SK-N-SH (cell line): ENCODE data around the gene POTEF. TPM values are rescaled to one million over a fixed set of nuclear protein-coding genes. Genes with fewer than 3 reads are reported as not detected.
"Not testable (repeated sequence)": the region's sequence is repeated elsewhere in the genome, so short reads cannot be mapped to it uniquely, and the experiment has no call there.

Experiments used
- CTCF ChIA-PET: fragments of 300-600, 350-600 bp; formaldehyde crosslinking; extraction: SDS; loops from one replicate; lab custom pipeline; 2021; lab: Yijun Ruan, JAX
- POLR2A ChIA-PET: fragments of 350-600 bp; sonication (Branson Sonifier 250); formaldehyde crosslinking; extraction: SDS; loops from one replicate; lab custom pipeline; 2020; ENCODE audit warnings: antibody characterized with exemption, inconsistent platforms; lab: Yijun Ruan, JAX
- DNase-seq: peaks from one replicate; pipeline ENCODE4 v3.0.0; 2012
- H2AFZ ChIP-seq: fragments of 200-600 bp; sonication (generic); 2 replicates; pipeline ENCODE4 v1.8.1; 2016; ENCODE audit warnings: antibody characterized with exemption, mild to moderate bottlenecking, low read depth
- H3F3A ChIP-seq: fragments of 200-600 bp; sonication (generic); replicated peaks from 2 replicates; pipeline ENCODE3; 2016; ENCODE audit warnings: antibody characterized with exemption, mild to moderate bottlenecking; ENCODE audit not compliant: insufficient read depth
- H3K27ac ChIP-seq, 2 experiments: fragments of 200-500 bp in 1 of 2; fragments of 200-600 bp in 1 of 2; sonication (Bioruptor generic) in 1 of 2; sonication (generic), shearing (Covaris generic) in 1 of 2; 2 replicates each; pipeline versions ENCODE4 v1.5.1 to v1.6.1; 2014 to 2016; ENCODE audit warnings: low read depth in 2 of 2, inconsistent platforms in 1 of 2, low read length in 1 of 2, mild to moderate bottlenecking in 1 of 2, mixed read lengths in 1 of 2
- H3K27me3 ChIP-seq: fragments of 200-600 bp; sonication (generic), shearing (Covaris generic); 2 replicates; pipeline ENCODE4 v1.6.1; 2016; ENCODE audit warnings: mixed run types; ENCODE audit not compliant: insufficient read depth
- H3K36me3 ChIP-seq, 2 experiments: fragments of 200-500 bp in 1 of 2; fragments of 200-600 bp in 1 of 2; sonication (Bioruptor generic) in 1 of 2; sonication (generic) in 1 of 2; replicated peaks in 1 of 2; 2 replicates each; pipeline versions ENCODE3 to v1.5.1; 2014 to 2016; ENCODE audit warnings: low read length in 1 of 2, mild to moderate bottlenecking in 1 of 2; ENCODE audit not compliant: insufficient read depth in 2 of 2, control insufficient read depth in 1 of 2
- H3K4me1 ChIP-seq, 2 experiments: fragments of 200-500 bp in 1 of 2; fragments of 200-600 bp in 1 of 2; sonication (Bioruptor generic) in 1 of 2; sonication (generic), shearing (Covaris generic) in 1 of 2; 2 replicates each; pipeline versions ENCODE4 v1.5.1 to v1.6.1; 2014 to 2016; ENCODE audit warnings: low read depth in 1 of 2, low read length in 1 of 2, mixed run types in 1 of 2; ENCODE audit not compliant: insufficient read depth in 2 of 2, control insufficient read depth in 1 of 2
- H3K4me2 ChIP-seq: fragments of 200-600 bp; sonication (generic), shearing (Covaris generic); 2 replicates; pipeline ENCODE4 v1.6.1; 2017; ENCODE audit warnings: mixed run types
- H3K4me3 ChIP-seq, 2 experiments: fragments of 200-500 bp in 1 of 2; fragments of 200-600 bp in 1 of 2; sonication (Bioruptor generic) in 1 of 2; sonication (generic), shearing (Covaris generic) in 1 of 2; 2 replicates each; pipeline versions ENCODE4 v1.5.1 to v1.8.1; 2014 to 2016; ENCODE audit warnings: low read depth in 2 of 2, inconsistent platforms in 1 of 2, low read length in 1 of 2, mild to moderate bottlenecking in 1 of 2, mixed read lengths in 1 of 2, moderate library complexity in 1 of 2
- H3K79me2 ChIP-seq: fragments of 200-600 bp; sonication (generic); 2 replicates; pipeline ENCODE4 v1.8.1; 2017; ENCODE audit warnings: mild to moderate bottlenecking; ENCODE audit not compliant: insufficient read depth
- H3K9ac ChIP-seq: fragments of 200-600 bp; sonication (generic); 2 replicates; pipeline ENCODE4 v1.6.1; 2017; ENCODE audit warnings: mixed run types
- H3K9me2 ChIP-seq: fragments of 200-600 bp; sonication (generic); 2 replicates; pipeline ENCODE4 v1.6.1; 2017; ENCODE audit warnings: mixed run types
- H3K9me3 ChIP-seq: fragments of 200-600 bp; sonication (generic); 2 replicates; pipeline ENCODE4 v1.6.1; 2017; ENCODE audit warnings: mixed run types, mild to moderate bottlenecking, moderate library complexity
- H4K20me1 ChIP-seq: fragments of 200-600 bp; sonication (generic); 2 replicates; pipeline ENCODE4 v1.6.1; 2017; ENCODE audit warnings: mild to moderate bottlenecking, mixed run types; ENCODE audit not compliant: insufficient read depth
- ELF1 ChIP-seq: IDR thresholded peaks from 2 replicates; pipeline ENCODE4 v1.4.0; 2012
- MEF2A ChIP-seq: IDR thresholded peaks from 2 replicates; pipeline ENCODE4 v1.4.0; 2012; ENCODE audit warnings: low read depth, borderline replicate concordance
- TEAD4 ChIP-seq: IDR thresholded peaks from 2 replicates; pipeline ENCODE4 v1.4.0; 2012; ENCODE audit warnings: mild to moderate bottlenecking, borderline replicate concordance; ENCODE audit not compliant: insufficient read depth
- YY1 ChIP-seq: IDR thresholded peaks from 2 replicates; pipeline ENCODE4 v1.4.0; 2012; ENCODE audit warnings: low read depth, mild to moderate bottlenecking
- WGBS: methylation state at CpG from one replicate; pipeline ENCODE4 v1.1.6; 2017; ENCODE audit warnings: low lambda C conversion rate; 5-methylcytosine and 5-hydroxymethylcytosine counted together
- polyA plus RNA-seq, 3 experiments: library from polyadenylated mRNA; depleted of rRNA; stranded (reverse); fragments of >200 nt; gene quantifications; 2 replicates each; pipeline ENCODE4 v1.2.3, GENCODE V29; 2012

The POTEF gene
- polyA plus RNA-seq (2012; rRNA removed): not detected in 2 replicates
- not detected in 2 replicates for polyA plus RNA-seq (2012; cell fraction: cytosol; rRNA removed)
- polyA plus RNA-seq (2012; cell fraction: nucleus; rRNA removed): not detected in 2 replicates

GRCh38 chr2:130129120-130129829 is at the start of gene POTEF:
TSS of gene POTEF (minus strand) at chr2:130129222. CDS start at chr2:130120515, 8,707 bp downstream.
- DNase-seq, H3K27ac ChIP-seq, H3K27me3 ChIP-seq, POLR2A ChIA-PET, H3K4me2 ChIP-seq, H3K9me2 ChIP-seq, H3K4me3 ChIP-seq, CTCF ChIA-PET, H3K36me3 ChIP-seq, H2AFZ ChIP-seq, H3F3A ChIP-seq, H3K79me2 ChIP-seq, H3K9ac ChIP-seq, H3K9me3 ChIP-seq, H3K4me1 ChIP-seq, H4K20me1 ChIP-seq: not testable (repeated sequence)
- WGBS: 88% methylated on average over 24 of the region's 29 CpGs

DNA sequence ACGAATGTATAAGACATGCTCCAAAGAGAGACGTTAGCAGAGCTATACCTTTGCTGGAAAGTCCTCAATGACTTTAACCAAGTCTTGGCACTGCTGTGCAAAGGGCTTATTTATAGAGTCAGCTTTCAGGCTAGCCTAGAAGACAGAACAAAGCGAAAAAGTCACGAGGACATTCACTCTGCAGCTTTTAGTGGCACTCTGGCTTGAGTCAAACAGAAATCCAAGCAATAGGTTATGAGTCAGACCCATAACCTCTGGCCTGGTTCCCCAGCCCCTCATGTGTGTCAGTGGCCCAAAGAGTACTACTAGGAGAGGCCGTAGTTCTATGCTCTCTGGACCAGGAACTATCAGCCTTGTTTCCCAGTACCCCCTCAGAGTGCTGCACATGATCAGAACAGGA is 45.8 kb upstream of the POTEF start:
- WGBS: 93% methylated on average over 4 of the region's 5 CpGs

GRCh38 chr2:130169896-130170295 is 40.9 kb upstream of the POTEF start:
- Histone ChIP-seq H3K27ac (no peak overlapping the region), H3F3A (no peaks in the 10 kb centered on the region), H3K9me3 (no peaks in the 10 kb centered on the region), H3K79me2 (peaks cover 9% of the 10 kb centered on the region; the same call in 1 of the 2 replicates), H3K4me3 (no peak overlapping the region), H3K27me3 (no peaks in the 10 kb centered on the region), H3K9me2 (no peaks in the 10 kb centered on the region), H4K20me1 (no peaks in the 10 kb centered on the region), H3K4me1 (no peaks in the 10 kb centered on the region), H3K36me3 (peaks cover 0 to 25% of the 10 kb centered on the region in 2 experiments), H2AFZ (no peak overlapping the region), H3K4me2 (no peak overlapping the region), H3K9ac (no peak overlapping the region)
- 96% methylated on average over 7 of the region's 7 CpGs for WGBS
- ChIA-PET CTCF (interaction anchor here (1.0 kb wide), 1 partner anchor 11 kb away, joined by 4 read pairs; the partner anchor contains the start of gene SMPD4), POLR2A (interaction anchor here (0.6 kb wide), 1 partner anchor 197 kb away, joined by 5 read pairs; no protein-coding TSS in a partner anchor)
- TF ChIP-seq YY1: no peak
- no peak for TF ChIP-seq TEAD4
- TF ChIP-seq MEF2A: no peak
- no peak for TF ChIP-seq ELF1
- no peak for DNase-seq

More for the DNA sequence above, 45.8 kb upstream of the POTEF start:
- Histone ChIP-seq H4K20me1 (peaks cover 12% of the 10 kb centered on the region; the same call in 1 of the 2 replicates), H3K36me3 (peaks cover 4 to 20% of the 10 kb centered on the region in 2 experiments), H3K79me2 (peaks cover 55% of the 10 kb centered on the region)
- H3K9ac ChIP-seq, H2AFZ ChIP-seq, H3K4me1 ChIP-seq, H3K9me2 ChIP-seq, DNase-seq, H3K27me3 ChIP-seq, H3K4me2 ChIP-seq, H3K4me3 ChIP-seq, CTCF ChIA-PET, H3K27ac ChIP-seq, POLR2A ChIA-PET, H3F3A ChIP-seq, H3K9me3 ChIP-seq: not testable (repeated sequence)

GRCh38 chr2:130169163-130169562 is 40.1 kb upstream of the POTEF start:
- 100% methylated on average over 3 of the region's 3 CpGs for WGBS
- DNase-seq, H4K20me1 ChIP-seq, H3K4me1 ChIP-seq, H3F3A ChIP-seq, H3K27me3 ChIP-seq, H3K4me3 ChIP-seq, H3K9me2 ChIP-seq, H3K9me3 ChIP-seq, H3K9ac ChIP-seq, H3K27ac ChIP-seq, CTCF ChIA-PET, POLR2A ChIA-PET, H3K79me2 ChIP-seq, H3K4me2 ChIP-seq, H2AFZ ChIP-seq: not testable (repeated sequence)
- peaks cover 2 to 28% of the 10 kb centered on the region in 2 experiments for H3K36me3 ChIP-seq

DNA sequence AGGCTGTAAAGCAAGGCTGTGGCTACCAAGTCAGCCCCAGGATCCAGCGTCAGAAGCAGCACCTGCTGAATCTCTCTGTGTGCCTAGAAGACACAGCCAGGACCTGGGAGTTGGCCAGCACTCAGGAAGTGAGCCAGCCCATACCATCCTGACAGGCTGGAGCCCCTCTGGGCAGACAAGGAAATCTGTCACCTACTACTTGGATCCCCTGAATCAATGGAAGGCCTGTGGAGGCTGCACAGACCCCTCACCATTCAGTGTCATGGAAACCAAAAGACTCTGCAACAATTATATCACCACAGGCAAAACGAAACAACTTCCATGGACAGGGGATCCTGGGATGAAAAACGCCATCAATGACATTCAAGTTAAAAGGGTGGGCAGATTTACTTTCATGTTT is 37.6 kb upstream of the POTEF start:
- H3K27ac ChIP-seq, H3K27me3 ChIP-seq, DNase-seq, H3K9me2 ChIP-seq, H3K79me2 ChIP-seq, H3K9me3 ChIP-seq, H3K4me2 ChIP-seq, H3K9ac ChIP-seq, H4K20me1 ChIP-seq, H3F3A ChIP-seq, CTCF ChIA-PET, H2AFZ ChIP-seq, H3K4me1 ChIP-seq, H3K4me3 ChIP-seq, POLR2A ChIA-PET: not testable (repeated sequence)
- H3K36me3 ChIP-seq: peaks cover 4 to 28% of the 10 kb centered on the region in 2 experiments
- whole genome bisulfite sequencing: 90% methylated on average over 3 of the region's 3 CpGs
